NCI-H524 treated with DMSO at 0.1 percent for 48 hours (cell line): ENCODE data around the gene CAPZA3.
"Not testable (repeated sequence)": the region's sequence is repeated elsewhere in the genome, so short reads cannot be mapped to it uniquely, and the experiment has no call there.

ENCODE experiments used
- DNase-seq: peaks from one replicate; lab custom pipeline; 2025; lab: John Stamatoyannopoulos, UW

Gene CAPZA3

DNA sequence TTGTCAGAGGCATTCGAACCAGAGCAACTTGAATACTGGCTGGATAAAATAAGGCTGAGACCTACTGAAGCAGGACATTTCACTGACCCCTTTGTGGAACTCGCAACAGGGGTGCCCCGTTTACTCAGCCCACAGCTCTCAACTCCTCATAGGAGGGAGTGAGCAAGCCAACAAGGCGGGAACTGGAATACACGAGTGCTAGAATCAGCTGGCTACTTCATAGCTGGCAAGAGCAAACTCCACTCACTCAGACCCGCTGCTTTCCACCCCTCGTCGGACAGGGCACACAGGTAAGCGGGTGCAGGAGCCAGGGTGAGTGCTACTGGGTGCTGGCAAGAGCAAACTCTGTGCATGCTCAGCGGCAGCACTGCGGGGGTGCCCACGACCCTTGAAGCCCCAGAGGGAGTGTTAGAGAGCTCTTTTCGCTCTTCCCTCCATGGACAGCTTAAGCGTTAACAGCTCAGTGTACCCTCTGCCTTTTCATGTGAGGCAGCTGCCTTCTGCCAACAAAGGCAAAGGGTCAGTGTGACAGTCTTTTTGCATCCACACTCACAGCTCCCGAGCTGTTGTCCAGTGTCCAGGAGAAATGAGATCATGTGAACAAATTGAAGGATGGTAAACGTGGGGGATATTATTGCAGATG is 15.7 kb downstream of the CAPZA3 start:
- no peak for DNase-seq

DNA sequence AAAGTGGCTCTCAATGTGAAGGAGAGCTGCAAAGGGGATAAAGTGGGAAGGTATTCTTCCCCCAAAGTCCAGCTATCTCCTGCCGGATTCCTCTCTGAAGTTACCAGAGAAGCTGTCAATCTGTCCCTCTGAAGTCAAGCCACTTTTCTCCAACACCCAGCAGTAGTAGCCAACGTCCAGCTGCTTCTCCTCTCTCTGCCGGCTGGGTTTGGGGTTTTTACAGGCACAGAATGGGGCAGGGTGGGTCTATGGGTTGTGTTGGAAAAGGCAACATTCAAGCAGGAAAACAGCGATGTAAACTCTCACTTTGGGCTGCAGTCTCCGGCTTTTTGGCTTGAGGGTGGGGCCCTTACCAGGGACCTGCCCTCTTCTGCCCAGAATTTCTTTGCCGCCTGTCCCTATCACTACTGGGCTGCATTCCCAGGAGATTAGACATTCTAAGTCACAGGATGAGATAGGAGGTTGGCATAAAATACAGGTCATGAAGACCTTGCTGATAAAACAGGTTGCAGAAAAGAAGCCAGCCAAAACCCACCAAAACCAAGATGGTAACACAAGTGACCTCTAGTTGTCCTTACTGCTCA is 16.3 kb downstream of the CAPZA3 start:
- DNase-seq, result no peak

GRCh38 chr12:18755341-18755740 is 17.4 kb downstream of the CAPZA3 start:
- DNase-seq, result no peak

DNA sequence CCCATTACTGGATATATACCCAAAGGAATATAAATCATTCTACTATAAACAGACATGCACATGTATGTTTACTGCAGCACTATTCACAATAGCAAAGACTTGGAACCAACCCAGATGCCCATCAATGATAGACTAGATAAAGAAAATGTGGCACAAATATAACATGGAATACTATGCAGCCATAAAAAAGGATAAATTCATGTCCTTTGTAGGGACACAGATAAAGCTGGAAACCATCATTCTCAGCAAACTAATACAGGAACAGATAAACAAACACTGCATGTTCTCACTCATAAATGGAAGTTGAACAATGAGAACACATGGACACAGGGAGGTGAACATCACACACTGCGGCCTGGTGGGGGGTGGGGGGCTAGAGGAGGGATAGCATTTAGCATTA is 28.6 kb downstream of the CAPZA3 start:
- not testable (repeated sequence) for DNase-seq

DNA sequence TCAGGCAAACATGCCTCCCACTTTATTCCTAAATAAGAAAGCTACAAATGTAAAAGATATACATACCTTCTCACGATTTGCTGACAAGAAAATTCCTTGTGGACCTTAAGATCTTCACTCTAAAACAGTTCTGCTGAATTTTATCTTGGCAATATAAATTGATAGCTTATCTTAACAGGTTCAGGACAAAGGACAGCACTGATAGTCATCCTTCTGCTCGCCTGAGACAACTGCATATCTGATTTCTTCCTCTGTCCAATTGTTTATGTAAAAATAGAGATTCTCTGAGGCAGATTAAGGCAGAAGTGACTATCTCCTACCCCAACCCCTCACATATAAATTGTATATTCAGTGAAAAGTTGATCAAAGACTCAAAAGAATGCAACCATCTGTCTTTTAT is 44.9 kb downstream of the CAPZA3 start:
- no peak for DNase-seq

GRCh38 chr12:18785465-18785864 is 47.5 kb downstream of the CAPZA3 start:
- not testable (repeated sequence) for DNase-seq
